Esophagus squamous epithelium (tissue), 4 donors: ENCODE measurements around the gene C14orf119.

ENCODE experiments used
- POLR2A ChIP-seq, 4 donors: fragments of 450-650 bp; IDR thresholded peaks; one replicate each; pipeline ENCODE4 v1.6.1; 2017; ENCODE audit warnings: antibody characterized with exemption in 4 of 4, mild to moderate bottlenecking in 4 of 4, moderate library complexity in 3 of 4
- TF ChIP-seq, protein P1 (sequence below), 6 experiments: fragments of 450-650 bp in 4 of 6; fragments of 200-600 bp in 2 of 6; sonication (generic) in 2 of 6; IDR thresholded peaks; one replicate each; pipeline ENCODE4 v1.5.1; 2016 to 2019; ENCODE audit warnings: antibody characterized with exemption in 6 of 6, mild to moderate bottlenecking in 4 of 6, moderate library complexity in 4 of 6

DNA sequence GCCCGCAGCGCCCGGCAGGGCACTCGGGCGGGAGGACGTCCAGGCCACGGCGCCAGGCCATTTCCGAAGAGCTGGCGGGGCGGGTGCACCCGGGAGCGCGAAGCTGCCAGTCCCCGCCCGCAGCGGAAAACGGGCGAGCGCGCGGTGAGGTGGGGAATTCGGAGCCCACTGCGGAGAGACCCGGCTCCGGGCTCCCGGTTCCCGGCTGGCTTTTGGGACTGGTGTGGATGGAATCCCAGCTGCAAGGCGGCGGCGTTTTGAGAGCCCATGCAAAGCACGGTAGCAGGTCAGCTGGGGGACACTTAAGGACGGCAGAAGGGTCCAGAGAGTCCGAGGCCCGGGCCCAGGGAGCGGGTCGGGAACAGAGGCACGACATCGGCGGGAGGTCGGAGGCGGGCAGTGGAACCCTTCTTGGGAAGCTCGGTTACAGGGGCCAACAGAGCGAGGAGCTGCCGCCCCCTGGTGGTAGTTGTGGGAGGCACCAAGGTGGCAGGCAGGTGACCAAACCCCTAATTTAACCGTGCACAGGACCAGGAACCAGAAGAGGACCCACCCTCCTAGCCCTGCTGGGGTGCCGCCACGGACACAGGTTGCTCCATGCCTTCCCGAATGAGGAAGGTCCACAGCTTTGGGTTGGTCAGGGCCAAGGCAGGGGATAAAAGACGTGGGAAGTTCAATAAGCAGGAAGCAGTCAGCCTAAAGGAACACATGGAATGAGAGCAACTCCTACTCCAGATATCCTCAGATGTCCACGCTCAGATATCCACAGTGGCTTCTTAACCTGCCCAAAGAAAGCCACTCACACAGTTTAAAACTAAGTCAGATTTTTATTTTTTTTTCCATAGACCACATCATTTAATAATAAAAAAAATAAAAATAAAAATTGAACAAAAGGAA lies 37.3 kb upstream of the C14orf119 start:
- TF ChIP-seq, protein P1, sequence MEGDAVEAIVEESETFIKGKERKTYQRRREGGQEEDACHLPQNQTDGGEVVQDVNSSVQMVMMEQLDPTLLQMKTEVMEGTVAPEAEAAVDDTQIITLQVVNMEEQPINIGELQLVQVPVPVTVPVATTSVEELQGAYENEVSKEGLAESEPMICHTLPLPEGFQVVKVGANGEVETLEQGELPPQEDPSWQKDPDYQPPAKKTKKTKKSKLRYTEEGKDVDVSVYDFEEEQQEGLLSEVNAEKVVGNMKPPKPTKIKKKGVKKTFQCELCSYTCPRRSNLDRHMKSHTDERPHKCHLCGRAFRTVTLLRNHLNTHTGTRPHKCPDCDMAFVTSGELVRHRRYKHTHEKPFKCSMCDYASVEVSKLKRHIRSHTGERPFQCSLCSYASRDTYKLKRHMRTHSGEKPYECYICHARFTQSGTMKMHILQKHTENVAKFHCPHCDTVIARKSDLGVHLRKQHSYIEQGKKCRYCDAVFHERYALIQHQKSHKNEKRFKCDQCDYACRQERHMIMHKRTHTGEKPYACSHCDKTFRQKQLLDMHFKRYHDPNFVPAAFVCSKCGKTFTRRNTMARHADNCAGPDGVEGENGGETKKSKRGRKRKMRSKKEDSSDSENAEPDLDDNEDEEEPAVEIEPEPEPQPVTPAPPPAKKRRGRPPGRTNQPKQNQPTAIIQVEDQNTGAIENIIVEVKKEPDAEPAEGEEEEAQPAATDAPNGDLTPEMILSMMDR (IDR thresholded peaks at IDR 0.05): peak; percentile 90 to 97 (median 95)
- no peak for TF ChIP-seq POLR2A (IDR thresholded peaks at IDR 0.05)
